Astrocyte of the spinal cord (primary cell): Measurements from ENCODE around the gene TMEM201.
"Not testable (repeated sequence)": the region's sequence is repeated elsewhere in the genome, so short reads cannot be mapped to it uniquely, and the experiment has no call there.

Experiments
- DNase-seq: peaks from one replicate; pipeline ENCODE4 v3.0.0; 2011; ENCODE audit warnings: low read depth, low spot score
- H3K4me3 ChIP-seq: 2 replicates; pipeline ENCODE4 v1.5.1; 2011; ENCODE audit warnings: low read depth, mild to moderate bottlenecking, low read length, moderate library complexity
- in situ Hi-C: cut with HindIII; loops from 2 replicates; pipeline ENCODE4 v1.10.0; 2017; ENCODE audit warnings: low sequenced_read_pairs
- TF ChIP-seq, protein P1 (sequence below): IDR thresholded peaks from 2 replicates; pipeline ENCODE4 v1.5.1; 2012; ENCODE audit warnings: low read depth, mild to moderate bottlenecking, low read length, inconsistent platforms

Gene TMEM201

DNA sequence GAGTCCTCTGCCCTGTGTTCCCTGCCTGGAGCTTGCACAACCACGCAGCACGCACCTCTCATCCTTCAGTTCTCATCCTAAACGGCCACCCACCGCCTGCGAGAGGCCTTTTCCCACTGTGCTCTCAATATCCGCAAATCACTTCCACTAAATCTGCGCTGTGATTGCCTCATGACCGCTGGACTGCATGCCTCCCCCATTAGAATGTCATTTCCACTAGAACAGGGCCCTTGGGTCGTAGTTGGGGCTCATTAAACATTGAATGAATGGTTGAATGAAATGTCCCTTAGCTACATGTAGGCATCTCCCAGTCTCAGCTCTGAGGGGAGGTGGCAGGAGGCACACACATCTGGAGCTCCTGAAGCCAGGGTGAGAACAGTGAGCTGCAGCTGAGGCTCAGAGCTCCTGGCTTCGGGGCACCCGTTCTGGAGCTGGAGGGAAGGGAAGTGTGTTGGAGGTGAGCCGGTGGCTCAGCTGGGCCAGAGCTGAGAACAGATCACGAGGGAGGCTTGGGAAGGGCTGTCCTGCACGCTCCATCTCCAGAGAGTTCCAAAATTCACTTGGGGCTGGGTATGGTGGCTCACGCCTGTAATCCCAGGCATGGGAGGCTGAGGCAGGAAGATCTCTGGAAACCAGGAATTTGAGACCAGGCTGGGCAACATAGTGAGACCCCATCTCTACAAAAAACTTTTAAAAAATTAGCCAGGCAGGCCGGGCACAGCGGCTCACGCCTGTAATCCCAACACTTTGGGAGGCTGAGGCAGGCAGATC is 30.4 kb downstream of the TMEM201 start:
- in situ Hi-C loops = no loop called here
- no peak for DNase-seq
- TF ChIP-seq, protein P1, sequence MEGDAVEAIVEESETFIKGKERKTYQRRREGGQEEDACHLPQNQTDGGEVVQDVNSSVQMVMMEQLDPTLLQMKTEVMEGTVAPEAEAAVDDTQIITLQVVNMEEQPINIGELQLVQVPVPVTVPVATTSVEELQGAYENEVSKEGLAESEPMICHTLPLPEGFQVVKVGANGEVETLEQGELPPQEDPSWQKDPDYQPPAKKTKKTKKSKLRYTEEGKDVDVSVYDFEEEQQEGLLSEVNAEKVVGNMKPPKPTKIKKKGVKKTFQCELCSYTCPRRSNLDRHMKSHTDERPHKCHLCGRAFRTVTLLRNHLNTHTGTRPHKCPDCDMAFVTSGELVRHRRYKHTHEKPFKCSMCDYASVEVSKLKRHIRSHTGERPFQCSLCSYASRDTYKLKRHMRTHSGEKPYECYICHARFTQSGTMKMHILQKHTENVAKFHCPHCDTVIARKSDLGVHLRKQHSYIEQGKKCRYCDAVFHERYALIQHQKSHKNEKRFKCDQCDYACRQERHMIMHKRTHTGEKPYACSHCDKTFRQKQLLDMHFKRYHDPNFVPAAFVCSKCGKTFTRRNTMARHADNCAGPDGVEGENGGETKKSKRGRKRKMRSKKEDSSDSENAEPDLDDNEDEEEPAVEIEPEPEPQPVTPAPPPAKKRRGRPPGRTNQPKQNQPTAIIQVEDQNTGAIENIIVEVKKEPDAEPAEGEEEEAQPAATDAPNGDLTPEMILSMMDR = no peak

DNA sequence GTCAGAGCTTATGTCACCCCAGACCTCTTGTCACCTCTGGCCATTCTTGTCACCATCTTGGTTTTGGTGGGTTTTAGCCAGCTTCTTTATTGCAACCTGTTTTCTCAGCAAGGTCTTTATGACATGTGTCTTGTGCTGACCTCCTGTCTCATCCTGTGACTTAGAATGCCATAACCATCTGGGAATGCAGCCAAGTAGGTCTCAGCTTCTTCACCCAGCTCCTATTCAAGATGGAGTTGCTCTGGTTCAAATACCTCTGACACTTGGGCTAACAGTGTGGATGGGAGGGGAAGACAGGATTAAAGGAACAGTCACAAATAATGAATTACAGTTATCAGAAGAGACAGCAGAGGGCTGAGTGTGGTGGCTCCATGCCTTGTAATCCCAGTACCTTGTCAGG is 32.3 kb downstream of the TMEM201 start:
- TF ChIP-seq, protein P1 = no peak
- no peak overlapping the region for H3K4me3 ChIP-seq
- in situ Hi-C loops = no loop called here
- DNase-seq = no peak

More for the DNA sequence above, 30.4 kb downstream of the TMEM201 start:
- no peak overlapping the region for H3K4me3 ChIP-seq

DNA sequence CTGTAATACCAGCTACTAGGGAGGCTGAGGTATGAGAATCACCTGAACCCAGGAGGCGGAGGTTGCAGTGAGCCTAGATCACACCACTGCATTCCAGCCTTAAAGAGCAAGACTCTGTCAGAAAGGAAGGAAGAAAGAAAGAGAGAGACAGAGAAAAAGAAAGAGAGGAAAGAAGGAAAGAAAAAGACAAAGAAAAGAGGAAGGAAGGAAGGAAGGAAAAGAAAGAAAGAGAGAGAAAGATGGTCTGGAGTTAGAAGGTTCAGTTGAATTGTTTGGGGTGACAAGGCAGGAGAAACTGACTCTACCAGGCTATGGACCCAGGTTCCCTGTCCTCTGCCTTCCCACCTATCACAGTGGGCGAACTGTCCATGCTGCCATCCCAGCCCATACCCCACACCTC is 35.4 kb downstream of the TMEM201 start:
- TF ChIP-seq, protein P1 = no peak
- in situ Hi-C loops = no loop called here
- H3K4me3 ChIP-seq = no peak overlapping the region
- DNase-seq = no peak

DNA sequence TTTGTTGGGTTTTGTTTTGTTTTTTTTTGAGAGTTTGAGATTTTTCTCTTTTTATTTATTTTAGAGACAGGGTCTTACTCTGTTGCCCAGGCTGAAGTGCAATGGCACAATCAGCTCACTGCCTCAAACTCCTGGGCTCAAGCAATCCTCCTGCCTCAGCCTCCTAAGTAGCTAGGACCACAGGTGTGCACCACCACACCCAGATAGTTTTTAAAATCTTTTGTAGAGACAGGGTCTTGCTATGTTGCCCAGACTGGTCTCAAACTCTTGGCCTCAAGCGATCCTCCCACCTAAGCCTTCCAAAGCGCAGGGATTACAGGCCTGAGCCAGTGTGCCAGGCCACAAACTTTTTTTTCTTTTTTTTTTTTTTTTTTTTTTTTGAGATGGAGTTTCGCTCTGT is 36.3 kb downstream of the TMEM201 start:
- in situ Hi-C loops, H3K4me3 ChIP-seq, DNase-seq: not testable (repeated sequence)

DNA sequence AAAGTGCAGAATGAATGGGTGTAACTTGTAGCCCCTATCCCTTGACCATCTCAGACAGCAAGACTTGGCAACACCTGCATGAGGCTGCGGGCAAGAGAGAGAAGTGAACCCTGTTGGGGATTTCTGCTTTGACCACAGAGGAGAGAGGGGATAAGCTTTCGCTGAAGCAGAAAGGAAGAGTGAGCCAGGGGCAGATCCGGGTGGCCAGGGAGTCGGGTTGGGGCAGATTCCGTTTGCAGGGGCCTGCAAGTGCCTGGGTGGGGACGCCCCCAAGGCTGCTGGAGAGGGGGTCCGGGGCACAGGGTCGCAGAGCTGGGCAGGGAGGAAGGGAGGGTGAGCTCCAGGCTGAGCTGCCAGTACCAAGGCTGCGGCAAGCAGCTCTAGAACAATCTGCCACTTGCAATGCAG is 37.5 kb downstream of the TMEM201 start:
- DNase-seq = no peak
- in situ Hi-C loops = no loop called here
- no peak overlapping the region for H3K4me3 ChIP-seq
- TF ChIP-seq, protein P1 = no peak

DNA sequence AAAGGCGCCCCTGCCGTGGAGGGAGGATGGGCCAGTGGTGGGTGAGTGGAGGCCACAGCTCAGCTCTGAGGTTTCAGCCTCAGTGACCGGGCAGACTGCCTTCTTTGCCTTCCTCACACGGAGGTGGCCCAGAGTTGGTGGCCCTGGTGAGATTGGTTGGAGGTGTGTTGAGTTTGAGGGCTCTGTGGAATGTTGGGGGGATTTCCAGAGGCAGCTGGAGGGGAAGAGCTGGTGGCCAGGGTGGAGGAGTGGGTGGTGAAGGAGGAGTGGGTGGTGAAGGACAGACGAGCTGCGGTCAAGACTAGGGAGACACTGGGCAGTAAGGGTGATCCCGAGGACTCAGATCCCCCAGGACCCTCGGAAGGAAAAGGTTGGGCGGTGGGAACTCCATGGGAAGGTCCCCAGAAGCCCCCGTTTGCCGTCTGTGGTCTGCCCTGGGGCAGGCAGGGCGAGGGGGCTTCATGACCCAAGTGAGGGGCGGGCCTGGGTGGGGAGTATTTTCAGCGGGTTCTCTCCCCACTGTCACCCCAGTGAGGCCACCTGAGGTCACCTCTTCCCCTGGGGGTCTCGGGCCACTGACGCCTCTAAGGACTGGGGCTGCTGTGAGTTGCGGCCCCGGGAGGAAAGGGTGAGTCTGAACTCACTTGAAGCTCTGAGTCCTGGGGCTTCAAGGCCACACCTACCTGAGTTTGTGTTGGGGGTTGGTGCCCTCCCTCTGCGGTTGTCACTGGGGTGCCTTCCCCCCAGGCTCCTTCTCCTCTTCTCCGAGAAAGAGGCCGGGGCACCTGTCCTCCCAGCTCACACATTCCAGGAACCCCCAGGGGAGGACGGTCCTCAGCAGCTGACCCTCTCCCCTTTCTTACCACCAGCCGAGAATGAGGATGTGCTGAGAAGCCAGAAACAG is 40.1 kb downstream of the TMEM201 start:
- no peak for DNase-seq
- TF ChIP-seq, protein P1 = no peak
- H3K4me3 ChIP-seq = no peak overlapping the region
- in situ Hi-C loops = no loop called here
